Stimulated activated CD4-positive, alpha-beta T cell treated with anti-CD3 and anti-CD28 coated beads, TNF-alpha, amount 100 ng/mL, for 48 hours (primary cell): ENCODE data around the gene METTL8.
"Not testable (repeated sequence)": the region's sequence is repeated elsewhere in the genome, so short reads cannot be mapped to it uniquely, and the experiment has no call there.

ENCODE experiments used
- DNase-seq, 3 donors: peaks; one replicate each; pipeline ENCODE4 v3.0.0-alpha.2; 2020; ENCODE audit warnings: low read depth in 3 of 3

METTL8 gene

GRCh38 chr2:171345971-171346722 lies 87.6 kb downstream of the METTL8 start:
- no peak for DNase-seq

- DNase-seq = no peak
Observed at GRCh38 chr2:171344182-171344581, 89.6 kb downstream of the METTL8 start.

- no peak for DNase-seq
Observed at GRCh38 chr2:171342067-171342413, 91.8 kb downstream of the METTL8 start.

GRCh38 chr2:171341394-171342066 lies 92.3 kb downstream of the METTL8 start:
- no peak for DNase-seq

GRCh38 chr2:171334946-171335345 lies 98.8 kb downstream of the METTL8 start:
- no peak for DNase-seq

GRCh38 chr2:171334171-171334570 lies 99.6 kb downstream of the METTL8 start:
- no peak for DNase-seq

- no peak for DNase-seq
Observed at GRCh38 chr2:171330155-171330956, 103.4 kb downstream of the METTL8 start.

- no peak for DNase-seq
Observed at GRCh38 chr2:171327043-171327496, 106.7 kb downstream of the METTL8 start.

GRCh38 chr2:171325886-171326585 lies 107.8 kb downstream of the METTL8 start:
- DNase-seq = no peak

- no peak for DNase-seq
Observed at GRCh38 chr2:171323971-171324528, 109.7 kb downstream of the METTL8 start.

- no peak for DNase-seq
Observed at GRCh38 chr2:171322928-171323327, 110.9 kb downstream of the METTL8 start.

- no peak for DNase-seq
Observed at GRCh38 chr2:171320731-171321130, 113.1 kb downstream of the METTL8 start.

GRCh38 chr2:171320208-171320621 lies 113.6 kb downstream of the METTL8 start:
- no peak for DNase-seq

GRCh38 chr2:171319164-171319810 lies 114.5 kb downstream of the METTL8 start:
- DNase-seq = peak in 2 of 3 donors; percentile 33 to 54

GRCh38 chr2:171318463-171318934 lies 115.3 kb downstream of the METTL8 start:
- peak in 1 of 3 donors; percentile 3 for DNase-seq

- peak in 1 of 3 donors; percentile 1 for DNase-seq
Observed at GRCh38 chr2:171317492-171318125, 116.2 kb downstream of the METTL8 start.

GRCh38 chr2:171316755-171317337 lies 116.9 kb downstream of the METTL8 start:
- no peak for DNase-seq

- DNase-seq = no peak
Observed at GRCh38 chr2:171316220-171316619, 117.6 kb downstream of the METTL8 start.

- DNase-seq = no peak
Observed at GRCh38 chr2:171315781-171316180, 118.0 kb downstream of the METTL8 start.

- DNase-seq = not testable (repeated sequence)
Observed at GRCh38 chr2:171312182-171312581, 121.6 kb downstream of the METTL8 start.
